Retina (tissue), 1 donor: ENCODE results near the gene CTAGE15.
"Not testable (repeated sequence)": the region's sequence is repeated elsewhere in the genome, so short reads cannot be mapped to it uniquely, and the experiment has no call there.

Source experiments
- DNase-seq: peaks from one replicate; pipeline ENCODE4 v3.0.0-alpha.2; 2016

The CTAGE15 gene, protein sequence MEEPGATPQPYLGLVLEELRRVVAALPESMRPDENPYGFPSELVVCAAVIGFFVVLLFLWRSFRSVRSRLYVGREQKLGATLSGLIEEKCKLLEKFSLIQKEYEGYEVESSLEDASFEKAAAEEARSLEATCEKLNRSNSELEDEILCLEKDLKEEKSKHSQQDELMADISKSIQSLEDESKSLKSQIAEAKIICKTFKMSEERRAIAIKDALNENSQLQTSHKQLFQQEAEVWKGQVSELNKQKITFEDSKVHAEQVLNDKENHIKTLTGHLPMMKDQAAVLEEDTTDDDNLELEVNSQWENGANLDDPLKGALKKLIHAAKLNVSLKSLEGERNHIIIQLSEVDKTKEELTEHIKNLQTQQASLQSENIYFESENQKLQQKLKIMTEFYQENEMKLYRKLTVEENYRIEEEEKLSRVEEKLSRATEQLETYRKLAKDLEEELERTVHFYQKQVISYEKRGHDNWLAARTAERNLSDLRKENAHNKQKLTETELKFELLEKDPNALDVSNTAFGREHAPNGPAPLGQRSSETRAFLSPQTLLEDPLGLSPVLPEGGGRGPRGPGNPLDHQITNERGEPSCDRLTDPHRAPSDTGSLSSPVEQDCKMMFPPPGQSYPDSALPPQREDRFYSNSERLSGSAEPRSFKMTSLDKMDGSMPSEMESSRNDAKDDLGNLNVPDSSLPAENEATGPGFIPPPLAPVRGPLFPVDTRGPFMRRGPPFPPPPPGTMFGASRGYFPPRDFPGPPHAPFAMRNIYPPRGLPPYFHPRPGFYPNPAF

DNA sequence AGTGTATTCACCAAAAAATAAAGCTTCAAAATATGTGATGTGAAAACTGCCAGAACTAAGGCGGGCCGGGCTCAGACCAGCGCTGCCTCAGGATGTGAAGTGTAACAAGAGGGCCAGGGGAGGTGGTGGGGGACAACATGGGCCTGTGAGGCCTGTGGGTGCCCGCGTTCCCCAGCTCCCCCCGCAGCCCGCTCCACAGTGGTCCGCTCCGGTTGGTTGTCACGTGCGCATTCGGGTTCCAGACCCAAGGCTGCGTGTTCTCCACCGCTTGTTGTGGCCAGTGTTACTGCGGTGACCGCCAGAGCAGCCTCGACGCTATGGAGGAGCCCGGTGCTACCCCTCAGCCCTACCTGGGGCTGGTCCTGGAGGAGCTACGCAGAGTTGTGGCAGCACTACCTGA lies at the start of gene CTAGE15:
TSS of gene CTAGE15 (plus strand) at position 301 of the 400 bp plus-strand sequence. CDS start at position 318, 17 bp downstream.
- DNase-seq = not testable (repeated sequence)

DNA sequence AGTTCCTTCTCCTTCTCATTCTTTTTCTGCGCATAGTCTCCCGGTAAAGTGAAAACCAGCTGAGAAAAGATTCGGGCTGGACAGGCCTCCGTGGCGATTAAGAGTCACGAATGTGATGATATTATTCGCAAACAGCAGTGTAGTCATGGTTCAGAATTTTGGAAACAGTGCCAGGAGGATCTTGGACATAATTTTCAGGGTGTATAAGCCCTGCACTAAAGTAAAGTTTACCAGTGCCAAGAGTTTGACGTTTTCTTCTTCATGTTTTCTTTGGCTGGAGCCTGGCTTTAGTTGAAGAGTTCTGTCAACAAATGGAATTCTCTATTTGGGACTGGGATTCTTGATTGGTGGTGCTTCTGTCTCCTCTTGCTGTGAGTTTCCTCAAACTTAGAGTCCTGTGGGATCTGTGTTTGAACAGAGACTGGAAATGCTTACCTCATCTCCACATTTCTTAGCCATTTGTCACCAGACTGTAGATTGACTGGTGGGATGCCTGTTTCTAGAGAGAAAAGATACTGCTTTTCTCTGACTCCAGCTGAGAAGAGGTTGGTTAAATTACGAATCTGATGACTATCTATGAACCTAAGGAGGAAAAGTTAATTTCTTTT lies 49.2 kb upstream of the CTAGE15 start:
- DNase-seq = not testable (repeated sequence)

DNA sequence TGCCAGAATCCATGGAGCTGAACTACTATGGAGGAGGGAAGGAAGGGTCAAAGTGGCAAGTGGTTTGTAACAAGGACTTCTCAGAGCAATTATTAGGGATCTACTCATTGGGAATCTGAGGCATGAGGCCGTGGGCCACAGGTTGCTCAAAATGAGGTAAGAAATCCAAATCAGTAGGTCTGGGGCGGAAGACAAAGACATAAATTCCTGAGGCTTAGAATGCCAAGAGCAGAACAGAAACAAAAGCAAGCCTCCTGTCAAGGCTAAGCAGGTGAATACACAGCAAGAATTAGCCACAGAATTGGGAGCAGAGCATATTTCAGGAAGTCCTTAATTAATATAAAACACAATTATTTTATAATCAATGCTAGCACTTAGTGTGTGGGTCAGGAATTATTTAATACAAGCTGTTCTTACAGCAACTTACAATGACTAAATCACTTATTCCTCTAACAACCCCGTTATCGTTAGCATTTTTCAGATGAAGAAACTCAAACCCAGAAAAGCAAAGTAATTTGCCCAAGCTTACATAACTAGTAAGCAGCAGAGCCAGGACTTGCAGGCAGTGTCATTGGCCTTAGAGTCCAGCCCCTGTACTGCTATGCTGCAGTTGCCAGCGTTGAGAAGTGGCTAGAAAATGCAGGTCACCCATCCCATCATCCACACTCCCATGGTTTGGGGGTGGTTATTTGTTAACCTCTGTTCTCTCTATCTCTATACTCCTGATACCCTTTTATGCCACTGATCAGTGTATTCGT lies 40.3 kb upstream of the CTAGE15 start:
- not testable (repeated sequence) for DNase-seq

DNA sequence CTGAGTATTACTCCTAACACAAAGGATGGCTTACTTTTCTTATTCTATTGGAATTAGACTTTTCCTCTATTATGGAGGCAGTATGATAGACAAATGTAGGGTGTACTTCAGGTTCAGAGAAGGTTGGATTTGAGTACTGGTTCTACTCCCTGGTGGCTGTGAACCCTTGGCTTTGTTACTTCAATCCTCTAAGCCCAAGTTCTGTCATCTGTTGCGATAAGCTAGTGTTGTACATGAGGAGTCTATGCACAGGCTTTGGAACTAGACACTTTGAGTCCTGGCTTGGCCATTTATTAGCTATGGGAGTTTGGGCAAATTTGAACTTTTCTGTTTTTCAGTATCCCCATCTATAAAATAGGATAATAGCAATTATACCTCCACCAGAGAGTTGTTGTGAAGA lies 39.7 kb upstream of the CTAGE15 start:
- not testable (repeated sequence) for DNase-seq

DNA sequence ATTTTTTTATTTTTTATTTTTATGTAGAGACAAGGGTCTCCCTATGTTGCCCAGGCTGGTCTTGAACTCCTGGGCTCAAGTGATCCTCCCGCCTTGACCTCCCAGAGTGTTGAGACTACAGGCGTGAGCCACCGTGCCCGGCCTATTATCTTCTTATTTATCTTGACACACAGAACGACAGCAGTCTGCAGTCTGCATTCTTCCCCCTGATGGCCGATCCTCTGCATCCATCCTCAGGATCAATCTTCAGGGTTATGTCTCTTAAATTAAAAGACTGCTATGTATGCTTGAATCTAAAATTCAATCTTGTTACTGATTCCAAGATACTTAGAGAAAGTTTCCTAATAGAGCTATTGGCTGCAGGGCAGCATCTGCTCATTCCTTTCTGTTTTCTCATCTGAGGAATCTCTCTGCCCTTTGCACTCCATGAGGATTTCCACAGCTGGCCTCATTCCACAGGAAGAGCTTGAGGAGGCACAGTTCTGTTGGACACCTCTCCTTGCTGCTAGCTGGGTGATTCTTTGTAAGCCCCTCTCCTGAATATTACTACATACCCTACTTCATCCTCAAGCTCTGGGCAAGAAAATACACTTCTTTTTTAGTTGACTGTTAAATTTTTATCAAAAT lies 38.3 kb upstream of the CTAGE15 start:
- DNase-seq = not testable (repeated sequence)

DNA sequence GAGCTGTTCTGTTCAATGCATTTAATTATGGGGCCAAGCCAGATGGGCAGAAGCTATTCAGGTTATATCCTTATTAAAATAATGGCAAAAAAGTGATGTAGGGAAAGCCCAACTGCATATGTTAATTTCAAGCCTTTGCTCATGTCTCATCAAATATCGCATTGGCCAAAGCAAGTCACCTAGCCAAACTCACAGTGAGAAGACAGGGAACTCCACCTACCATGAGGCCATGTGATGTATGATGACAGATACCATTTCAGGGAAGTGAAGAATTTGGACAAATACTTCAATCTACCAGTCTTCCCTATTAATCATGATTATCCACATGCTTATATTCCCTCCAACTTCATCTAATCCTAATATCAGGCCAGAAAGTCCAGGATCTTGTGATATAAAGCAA lies 35.2 kb upstream of the CTAGE15 start:
- DNase-seq = not testable (repeated sequence)

DNA sequence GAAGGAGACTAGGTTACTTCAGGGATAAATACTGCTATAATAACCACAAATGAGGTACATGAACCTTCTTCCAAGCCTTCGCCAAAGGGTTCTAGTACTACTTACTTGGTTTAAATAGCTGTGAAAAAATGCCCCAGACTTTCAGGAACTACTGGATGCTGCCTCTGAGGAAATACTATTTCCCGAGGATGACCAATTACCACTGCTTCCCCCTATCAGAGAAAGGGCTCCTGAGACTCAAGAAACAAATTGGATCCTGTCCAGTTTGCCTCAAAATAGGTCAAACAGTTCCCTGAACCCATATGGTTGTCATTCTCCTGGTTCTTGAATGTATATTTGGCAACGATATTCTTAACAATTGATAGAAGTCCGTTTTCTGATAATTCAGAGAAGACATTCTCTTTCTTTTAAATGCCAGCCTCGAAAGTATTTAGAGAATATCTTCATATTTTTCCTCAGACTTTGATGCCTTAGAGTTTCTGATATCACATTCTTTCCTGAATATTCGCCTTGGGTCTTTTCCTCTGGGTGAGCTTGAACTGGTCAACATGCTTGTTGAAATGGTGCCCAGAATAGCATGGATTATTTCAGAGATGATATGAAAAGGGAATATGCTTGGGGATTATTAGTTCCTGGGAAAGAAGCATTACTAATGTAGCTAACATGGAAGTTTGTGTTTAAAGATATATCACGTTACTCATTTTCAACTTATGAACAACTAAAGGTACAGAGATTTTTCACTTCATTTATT lies 28.1 kb upstream of the CTAGE15 start:
- DNase-seq = not testable (repeated sequence)

DNA sequence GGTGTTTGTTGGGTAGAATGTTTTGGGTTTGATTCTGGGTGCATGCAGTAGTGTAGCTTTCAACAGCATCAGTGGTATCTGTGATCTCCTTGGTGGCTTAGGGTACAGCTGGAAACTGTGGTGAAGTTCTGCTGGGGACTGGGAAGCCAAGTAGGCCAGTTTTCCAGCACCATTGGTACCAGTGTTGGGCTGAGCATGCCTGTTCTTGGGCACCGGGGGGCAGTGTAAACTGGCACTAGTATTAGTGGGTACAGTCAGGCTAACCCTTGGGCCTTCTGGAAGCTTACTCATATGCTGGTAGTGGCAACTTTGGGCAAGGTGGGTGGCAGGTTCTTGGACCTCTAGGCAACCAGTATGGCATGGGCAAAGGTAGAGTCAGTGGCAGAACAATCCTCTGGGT lies 15.6 kb upstream of the CTAGE15 start:
- not testable (repeated sequence) for DNase-seq

DNA sequence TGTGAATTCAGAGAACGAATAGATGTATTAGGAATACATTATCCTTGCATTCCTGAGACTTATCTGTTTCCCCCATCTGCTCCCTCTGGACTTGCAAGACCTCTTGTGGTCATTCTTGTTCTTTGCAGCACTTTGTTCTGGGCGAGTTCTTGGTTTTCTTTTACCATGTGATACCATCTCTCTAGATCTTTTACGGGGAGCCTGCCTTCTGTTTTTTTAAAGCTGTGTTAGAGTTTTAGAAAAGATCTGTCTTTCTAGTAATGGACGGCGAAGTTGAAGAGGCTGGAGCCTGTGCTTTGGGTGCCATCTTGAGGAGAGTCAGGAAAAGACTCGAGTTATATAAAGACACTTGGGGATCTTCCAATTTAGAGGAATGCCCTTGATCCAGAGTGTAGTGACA lies 8.3 kb upstream of the CTAGE15 start:
- DNase-seq = not testable (repeated sequence)

DNA sequence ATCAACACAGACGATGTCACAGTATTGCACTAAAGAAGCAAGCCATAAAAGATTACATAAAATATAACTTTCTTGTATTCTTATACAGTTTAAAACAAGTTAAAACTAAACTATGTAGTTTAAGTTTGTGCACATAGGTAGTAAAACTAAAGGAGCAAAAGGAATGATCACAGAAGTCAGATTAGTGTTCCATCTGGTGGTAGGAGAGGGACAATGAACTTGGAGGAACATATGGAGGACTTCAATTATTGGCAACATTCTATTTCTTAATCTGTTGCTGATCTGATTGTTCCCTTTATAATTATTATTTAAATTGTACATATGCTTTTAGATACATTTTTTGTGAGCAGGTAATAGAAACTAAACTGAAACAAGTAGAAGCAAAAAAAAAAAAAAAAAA lies 5.6 kb upstream of the CTAGE15 start:
- DNase-seq = not testable (repeated sequence)

DNA sequence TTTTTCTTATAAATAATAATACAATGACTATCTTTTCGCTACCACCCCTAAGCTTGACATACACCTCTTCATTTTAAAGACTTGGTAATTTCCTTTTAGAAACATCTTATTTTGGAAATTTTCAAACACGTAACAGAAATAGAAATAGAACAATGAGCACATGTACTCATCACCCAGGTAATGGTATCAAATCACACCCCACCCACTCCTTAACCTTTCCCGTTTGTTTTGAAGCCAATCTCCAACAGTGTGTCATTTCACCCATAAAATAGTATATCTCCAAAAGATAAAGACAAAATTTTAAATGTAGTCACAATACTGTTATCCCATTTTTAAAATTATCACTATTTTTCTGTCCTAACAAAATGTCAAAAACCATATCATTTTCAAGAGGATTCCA lies 16.6 kb downstream of the CTAGE15 start:
- not testable (repeated sequence) for DNase-seq

DNA sequence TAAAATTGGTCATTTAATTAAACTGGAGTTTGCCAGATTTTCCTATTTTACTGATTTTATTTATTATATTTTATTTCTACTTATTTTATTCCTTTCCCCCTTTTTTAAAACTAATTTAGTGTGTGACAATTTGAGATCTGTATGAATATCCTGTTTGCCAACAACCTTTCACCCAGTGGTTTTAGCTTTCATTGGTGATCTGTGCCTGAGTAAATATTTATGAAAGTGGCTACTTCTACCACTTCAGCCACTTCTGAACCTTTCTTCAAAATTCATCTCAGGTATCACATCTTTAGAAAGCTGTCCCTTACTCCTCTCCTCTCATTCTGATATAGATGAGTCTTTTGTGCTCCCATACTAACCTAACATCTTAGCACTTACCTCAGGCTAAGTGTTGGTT lies 18.3 kb downstream of the CTAGE15 start:
- DNase-seq = not testable (repeated sequence)

DNA sequence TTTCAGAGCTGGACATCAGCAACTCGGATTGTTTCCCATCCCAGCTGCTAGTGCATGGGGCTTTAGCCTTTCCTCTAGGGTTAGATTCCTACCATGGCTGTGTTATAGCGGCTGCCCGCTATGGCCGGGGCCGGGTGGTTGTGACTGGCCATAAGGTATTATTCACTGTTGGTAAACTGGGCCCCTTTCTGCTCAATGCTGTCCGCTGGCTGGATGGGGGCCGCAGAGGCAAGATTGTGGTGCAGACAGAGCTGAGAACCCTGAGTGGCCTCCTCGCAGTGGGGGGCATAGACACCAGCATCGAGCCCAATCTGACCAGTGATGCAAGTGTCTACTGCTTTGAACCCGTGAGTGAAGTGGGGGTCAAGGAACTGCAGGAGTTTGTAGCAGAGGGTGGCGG lies 26.5 kb downstream of the CTAGE15 start:
- not testable (repeated sequence) for DNase-seq

DNA sequence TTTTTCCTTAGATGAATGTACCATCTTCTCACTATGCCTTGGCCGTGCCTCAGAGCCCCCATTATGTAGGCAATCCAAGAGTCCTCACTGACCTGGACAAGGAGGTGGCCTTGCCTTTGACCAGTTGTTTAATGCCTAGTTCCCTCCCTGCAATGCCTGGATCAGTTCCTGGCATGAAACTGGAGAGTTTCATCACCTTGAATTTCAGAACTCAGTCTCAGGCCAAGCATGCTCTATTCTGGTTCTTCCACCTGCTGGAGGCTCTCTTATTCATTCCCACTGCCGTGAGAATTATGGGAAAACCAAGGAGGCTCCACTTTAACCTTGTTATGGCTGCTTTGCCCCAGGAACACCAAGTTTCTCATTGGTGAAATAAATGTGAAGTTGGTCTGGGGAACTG lies 31.9 kb downstream of the CTAGE15 start:
- not testable (repeated sequence) for DNase-seq

DNA sequence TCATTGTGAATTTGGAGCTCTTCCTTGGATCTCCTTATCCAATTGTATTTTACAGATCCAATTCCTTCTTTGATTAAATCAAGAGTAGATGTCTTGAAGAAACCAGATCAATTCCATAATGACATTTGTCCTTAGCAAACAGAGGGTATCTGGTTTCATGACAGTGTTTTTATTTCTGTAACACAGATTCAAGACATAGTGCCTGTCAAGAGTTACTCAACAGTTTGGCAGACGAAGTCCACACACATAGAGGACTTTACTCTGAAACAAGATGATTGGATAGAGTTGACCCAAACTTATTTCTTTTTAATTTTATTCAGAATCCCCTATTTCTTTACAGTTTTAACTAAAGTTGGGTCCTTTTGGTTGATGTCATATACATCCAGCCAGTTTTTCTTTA lies 34.5 kb downstream of the CTAGE15 start:
- not testable (repeated sequence) for DNase-seq

DNA sequence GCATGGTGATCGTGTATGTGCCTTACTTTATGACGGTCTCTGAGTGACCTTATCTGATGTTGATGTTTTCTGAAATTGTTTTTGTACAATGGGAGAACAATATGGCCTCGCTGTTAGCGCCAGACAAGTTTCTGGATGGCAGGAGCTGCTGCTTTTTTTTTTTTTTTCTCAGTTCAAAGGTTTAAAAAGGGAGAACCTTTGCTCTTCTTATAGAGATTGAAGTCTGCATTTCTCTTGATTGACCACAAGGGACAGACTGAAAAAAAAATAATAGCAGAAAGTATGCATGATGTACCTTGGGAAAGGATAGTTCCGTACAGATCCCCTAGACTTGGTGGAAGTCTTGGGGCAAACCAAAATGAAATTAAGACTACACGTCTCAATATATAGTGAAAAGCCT lies 43.9 kb downstream of the CTAGE15 start:
- not testable (repeated sequence) for DNase-seq

DNA sequence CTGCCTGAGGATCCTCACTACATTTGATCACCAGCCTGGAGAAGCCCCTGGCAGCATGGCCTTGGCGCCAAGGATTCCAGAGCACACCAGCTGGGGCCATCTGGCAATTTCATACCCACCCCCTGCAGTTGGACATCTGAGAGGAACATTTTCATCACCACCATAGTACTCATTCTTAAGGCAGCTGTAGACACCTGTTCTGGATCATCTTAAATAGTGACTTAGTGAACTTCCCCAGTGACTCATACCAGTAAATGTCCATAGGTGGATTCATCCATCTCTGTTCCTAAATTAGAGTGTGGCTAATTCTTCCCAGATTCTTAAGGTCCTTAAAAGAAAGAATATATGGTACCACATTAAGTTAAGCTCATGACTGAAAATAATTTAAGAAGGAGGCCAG lies 45.6 kb downstream of the CTAGE15 start:
- not testable (repeated sequence) for DNase-seq

DNA sequence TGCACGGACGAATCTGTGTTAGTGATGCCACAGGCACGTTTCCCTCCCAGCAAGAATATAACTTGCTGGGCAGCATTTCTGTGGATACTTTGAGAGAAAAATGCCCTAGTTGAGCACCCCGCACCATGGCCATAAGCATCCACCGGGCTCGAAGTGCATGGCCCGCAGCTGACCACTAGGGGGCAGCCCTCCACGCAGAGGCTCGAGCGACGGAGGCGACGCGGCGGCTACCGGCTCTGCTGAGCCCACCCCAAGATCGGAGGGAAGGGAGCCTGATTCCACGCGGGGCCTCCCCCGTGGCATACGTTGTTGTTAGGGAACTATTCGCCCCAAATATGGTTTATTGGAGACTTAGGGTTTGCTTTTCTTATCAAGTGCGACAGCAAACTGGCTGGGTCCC lies 48.5 kb downstream of the CTAGE15 start:
- DNase-seq = not testable (repeated sequence)

DNA sequence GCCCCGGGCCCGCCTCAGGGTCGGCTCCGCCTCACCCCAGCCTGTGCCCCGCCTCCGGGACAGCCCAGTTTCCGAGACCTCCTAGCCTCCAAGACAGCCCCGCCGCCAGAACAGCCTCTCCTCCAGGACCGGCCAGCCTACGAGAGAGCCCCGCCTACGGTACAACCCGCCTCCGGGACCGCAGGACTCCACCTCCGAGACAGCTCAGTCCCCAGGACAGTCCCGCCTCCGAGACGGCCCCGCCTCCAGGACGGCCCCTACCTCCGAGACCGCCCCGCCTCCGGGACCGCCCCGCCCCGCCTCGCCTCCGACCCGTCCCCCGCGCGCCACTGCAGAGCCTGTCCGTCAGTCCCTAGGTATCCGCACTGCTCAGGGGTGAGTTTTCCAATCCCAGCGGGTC lies 49.0 kb downstream of the CTAGE15 start, which contains the start of gene TCAF2:
TSS of gene TCAF2 (plus strand) at position 329 of the 400 bp plus-strand sequence.
- not testable (repeated sequence) for DNase-seq

DNA sequence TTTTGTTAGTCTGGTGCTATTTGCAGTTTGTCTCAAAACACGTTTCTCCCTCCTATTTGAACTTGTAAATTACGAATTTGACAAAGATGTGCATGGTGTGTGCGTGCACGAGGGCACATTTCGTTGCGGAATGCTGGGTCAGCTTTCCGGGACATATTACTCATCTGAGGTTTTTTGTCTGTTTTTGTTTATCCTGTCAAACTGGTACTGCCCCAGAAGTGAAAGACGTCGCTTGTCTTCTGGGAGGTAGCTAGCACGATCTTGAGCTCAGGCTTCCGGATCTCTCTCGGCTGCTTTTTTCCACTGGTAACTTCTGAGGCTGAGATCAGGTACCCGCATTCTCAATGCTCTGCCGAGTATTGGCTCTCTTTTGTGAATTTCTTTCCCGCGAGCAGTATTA lies 49.6 kb downstream of the CTAGE15 start:
- not testable (repeated sequence) for DNase-seq

DNA sequence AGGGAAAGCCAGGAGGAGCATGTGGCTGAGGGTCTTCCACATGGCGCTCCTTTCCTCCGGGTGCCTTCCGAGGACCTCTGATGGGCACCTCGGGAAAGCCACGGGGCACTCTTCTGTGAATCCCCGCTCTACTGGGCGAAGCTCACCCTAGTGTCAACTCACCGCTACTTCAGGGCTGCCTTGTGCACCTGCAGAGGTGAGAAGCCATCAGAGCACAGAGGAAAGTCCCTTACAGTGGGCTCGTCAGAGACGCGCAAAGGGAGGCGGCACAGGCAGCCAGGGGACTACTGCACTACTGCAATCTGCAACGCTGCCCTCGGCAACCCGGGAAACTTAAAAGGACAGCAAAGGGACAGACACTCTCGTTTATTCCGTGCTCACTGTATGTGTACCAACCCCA lies 50.5 kb downstream of the CTAGE15 start:
- DNase-seq = not testable (repeated sequence)
